HG02973 (cell line): ENCODE data around the gene TBL1X.
"Not testable (repeated sequence)": the region's sequence is repeated elsewhere in the genome, so short reads cannot be mapped to it uniquely, and the experiment has no call there.

ENCODE experiments used
- ATAC-seq: cut with Tn5 transposase; IDR thresholded peaks from one replicate; pipeline ENCODE4 v1.9.1; 2021; ENCODE audit warnings: moderate library complexity; ENCODE audit not compliant: unreplicated experiment

Gene TBL1X

GRCh38 chrX:9464435-9465371 lies at the start of gene TBL1X:
TBL1X (plus strand) TSS chrX:9465058; CDS start chrX:9653587, 188,529 bp downstream.
- peak; percentile 28 for ATAC-seq

DNA sequence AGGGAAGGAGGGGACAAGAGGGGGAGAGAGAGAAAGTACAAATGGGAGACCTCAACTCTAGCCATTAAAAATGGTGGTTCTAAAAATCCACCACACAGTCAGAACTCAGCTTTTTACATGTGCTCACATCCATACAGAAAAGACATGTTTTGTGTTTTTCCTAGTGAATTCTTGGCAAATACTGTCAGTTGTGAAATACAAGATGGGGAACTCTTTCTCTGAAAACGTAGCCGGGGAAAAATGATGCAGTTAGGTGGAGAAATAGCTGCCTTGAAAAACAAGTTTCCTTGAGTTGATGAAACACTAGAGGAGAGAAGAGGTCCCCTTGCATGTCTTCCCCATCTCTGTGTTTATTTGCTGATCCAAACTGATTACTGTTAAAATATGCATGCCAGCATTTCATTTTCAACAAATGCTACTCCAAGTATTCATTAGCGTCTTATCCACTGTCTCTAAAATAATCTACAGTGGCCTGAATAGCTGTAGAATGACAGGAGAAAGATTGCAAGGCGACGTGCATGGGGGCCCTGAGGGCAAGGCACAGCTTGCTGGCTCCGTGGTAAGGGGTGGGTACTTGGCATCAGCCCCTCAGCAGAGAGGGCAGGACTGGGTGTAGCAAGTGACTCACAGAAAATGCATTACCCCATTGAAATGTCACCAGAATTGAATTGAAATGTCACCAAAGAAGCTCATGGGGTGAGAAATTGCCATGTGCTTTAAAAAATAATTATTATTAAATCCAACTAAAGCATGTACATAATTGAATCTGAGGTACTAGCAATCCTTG lies 48.1 kb upstream of the TBL1X start:
- ATAC-seq: no peak

DNA sequence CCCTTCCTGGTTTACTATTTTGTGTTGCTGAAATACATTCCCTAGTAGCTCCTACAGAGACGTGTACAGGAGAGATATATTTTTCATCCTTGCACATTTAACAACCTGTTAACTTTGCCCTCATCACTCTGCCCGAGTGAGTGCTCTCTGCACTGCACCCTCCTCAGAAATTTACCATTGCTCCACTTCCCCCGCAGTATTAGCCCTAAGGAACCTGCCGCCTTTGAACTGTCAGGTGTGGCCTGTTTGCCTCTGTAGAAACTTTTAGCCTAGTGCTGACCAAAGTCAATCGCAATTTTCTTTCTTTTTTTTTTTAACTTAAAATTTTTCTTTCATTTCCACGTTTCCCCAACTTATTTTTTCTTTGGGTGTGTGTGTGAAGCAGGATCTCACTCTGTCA lies 46.6 kb upstream of the TBL1X start:
- no peak for ATAC-seq

- ATAC-seq: no peak
Observed at GRCh38 chrX:9420275-9421265, 44.3 kb upstream of the TBL1X start.

GRCh38 chrX:9429767-9430166 lies 35.1 kb upstream of the TBL1X start:
- no peak for ATAC-seq

DNA sequence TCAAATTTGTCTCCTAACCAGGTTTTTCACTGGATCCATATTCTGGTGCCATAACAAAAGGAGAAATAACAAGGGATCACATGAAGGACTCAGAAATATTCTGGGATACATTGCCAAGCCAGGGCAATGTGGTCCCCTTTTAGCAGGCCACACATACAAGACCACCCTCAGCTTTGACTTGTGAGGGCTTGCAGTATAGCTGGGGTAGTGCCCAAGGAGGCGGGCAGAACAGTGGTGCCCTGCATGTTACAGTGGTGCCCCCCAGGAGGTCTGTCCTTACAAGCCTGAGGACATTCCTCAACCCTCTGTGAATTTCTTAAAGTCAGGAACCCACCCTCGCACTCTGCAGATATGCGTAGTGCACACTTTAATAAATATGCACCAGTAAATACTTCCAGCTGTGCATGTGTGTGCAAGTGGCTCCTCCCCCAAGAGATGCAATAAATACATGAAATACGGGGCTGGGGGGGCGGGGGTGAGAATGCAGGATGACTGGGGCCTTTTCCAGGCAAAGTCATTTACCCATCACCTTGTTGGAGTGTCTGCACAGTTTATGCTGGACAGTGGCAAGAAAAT lies 34.4 kb upstream of the TBL1X start:
- no peak for ATAC-seq

DNA sequence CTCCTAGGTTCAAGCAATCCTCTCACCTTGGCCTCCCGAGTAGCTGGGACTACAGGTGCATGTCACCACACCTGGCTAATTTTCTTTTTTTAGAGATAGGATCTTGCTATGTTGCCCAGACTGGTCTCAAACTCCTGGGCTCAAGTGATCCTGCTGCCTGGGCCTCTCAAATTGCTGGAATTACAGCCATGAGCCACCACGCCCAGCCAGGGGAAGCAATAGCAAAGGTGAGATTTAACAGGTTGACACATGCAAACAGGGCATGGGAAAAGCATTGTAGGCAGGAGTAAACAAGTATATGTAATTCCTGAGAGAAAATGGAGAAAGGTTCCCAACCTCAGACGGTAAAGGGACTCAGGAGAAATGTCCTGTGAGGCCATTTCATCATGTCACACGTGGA lies 33.6 kb upstream of the TBL1X start:
- ATAC-seq: no peak

GRCh38 chrX:9433596-9433995 lies 31.3 kb upstream of the TBL1X start:
- no peak for ATAC-seq

DNA sequence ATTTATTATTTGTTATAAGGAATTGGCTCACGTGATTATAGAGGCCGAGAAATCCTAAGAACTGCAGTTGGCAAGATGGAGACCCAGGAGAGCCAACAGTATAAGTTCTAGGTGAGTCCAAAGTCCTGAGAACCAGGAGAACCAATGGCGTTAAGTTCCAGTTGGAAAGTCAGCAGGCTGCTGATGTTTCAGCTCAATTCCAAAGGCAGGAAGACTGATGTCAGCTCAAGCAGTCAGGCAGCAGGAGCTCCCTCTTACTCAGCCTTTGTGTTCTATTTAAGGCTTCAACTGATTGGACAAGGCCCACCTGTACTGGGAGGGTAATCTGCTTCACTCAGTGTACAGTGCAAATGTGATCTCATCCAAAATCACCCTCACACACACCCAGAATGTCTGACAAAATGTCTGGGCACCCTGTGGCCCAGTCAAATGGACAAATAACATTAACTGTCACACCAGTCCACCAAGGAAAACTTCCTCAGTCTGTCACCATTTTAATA lies 30.8 kb upstream of the TBL1X start:
- no peak for ATAC-seq

- ATAC-seq: not testable (repeated sequence)
Observed at GRCh38 chrX:9435086-9435485, 29.8 kb upstream of the TBL1X start.

- no peak for ATAC-seq
Observed at GRCh38 chrX:9436812-9437211, 28.0 kb upstream of the TBL1X start.

DNA sequence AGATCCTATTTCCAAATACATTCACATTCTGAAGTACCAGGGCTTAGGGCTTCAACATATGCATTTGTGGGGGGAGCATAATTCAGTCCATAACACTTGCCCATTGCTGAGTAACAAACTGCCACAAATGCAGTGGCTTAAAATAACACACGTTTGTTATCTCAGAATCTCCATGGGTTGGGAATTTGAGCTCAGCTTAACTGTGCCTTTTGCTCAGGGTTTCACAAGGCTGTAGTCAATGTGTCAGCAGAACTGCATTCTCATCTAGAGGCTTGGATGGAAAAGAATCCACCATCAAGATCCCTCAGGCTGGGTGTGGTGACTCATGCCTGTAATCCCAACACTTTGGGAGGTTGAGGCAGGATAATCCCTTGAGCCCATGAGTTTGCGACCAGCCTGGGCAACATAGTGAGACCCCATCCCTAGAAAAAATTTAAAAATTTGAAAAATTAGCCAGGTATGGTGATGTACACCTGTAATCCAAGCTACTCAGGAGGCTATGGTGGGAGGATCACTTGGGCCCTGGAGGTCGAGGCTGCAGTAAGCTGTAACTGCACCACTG lies 25.8 kb upstream of the TBL1X start:
- no peak for ATAC-seq

DNA sequence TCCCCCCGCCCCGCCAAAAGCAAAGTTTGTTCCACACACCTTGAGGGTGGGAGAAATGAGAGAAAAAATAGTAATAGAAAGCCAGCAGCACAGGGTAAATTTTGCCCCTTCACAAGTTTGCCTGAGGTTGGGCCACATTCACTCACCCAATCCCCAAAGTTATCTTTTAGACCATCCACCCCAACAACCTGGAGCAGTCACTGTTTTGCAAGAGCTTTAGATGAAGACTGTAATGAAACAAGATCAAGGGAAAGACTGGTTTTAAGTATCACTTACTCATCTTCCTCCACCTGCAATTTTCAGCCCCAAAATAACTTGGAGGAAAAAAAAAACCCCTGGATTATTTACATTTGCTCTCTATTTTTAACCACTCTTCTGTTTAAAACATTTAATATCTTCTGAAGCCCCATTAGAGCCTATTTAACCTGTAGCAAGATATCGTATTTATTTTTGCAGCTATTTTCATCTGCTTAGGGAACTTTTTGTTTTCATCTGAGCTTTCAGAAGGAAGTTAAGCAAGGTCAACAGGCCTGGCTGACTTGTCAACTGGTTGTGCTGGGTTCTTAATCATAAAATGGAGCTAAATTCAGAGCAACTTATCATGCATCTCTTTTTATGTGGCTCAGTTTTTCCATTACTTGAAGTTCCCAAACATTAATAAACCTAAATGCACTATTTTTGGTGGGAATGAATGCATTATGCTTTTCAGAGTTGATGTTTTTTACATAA lies 24.6 kb upstream of the TBL1X start:
- ATAC-seq: no peak

DNA sequence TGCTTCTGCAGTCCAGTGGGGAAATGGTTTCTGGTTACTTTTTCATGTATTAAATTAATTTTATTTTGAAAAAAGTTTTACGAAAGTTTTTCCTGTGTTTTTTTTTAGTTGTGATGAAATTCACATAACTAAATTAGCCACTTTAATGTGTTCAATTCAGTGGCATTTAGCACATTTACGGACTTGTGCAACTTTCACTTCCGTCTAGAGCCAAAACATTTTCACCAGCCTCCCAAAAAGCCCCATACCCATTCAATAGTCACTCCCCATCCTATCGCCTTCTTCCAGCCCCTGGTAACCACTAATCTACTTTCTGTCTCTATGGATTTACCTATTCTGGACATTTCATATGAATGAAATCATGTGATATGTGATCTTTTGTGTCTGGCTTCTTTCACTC lies 22.8 kb upstream of the TBL1X start:
- no peak for ATAC-seq

- no peak for ATAC-seq
Observed at GRCh38 chrX:9443327-9443726, 21.5 kb upstream of the TBL1X start.

DNA sequence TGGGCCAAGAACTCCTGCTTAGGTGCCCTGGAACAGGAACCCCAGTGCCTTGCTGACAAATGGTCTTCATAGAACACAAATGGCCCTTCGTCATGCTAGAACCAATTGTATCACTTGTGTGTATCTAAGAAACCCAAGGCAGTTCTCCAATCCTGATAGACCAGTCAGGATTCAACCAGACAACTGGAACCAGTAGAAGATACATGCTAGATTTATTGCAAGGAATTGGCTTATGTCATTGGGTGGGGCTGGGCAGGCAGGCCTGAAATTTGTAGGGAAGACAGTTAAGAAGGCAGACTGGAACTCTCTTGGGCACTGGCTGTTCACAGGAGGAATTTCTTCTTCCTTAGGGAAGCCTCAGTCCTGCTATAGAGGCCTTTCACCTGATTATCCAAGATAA lies 17.0 kb upstream of the TBL1X start:
- ATAC-seq: no peak

GRCh38 chrX:9456250-9457074 lies 8.4 kb upstream of the TBL1X start:
- no peak for ATAC-seq

DNA sequence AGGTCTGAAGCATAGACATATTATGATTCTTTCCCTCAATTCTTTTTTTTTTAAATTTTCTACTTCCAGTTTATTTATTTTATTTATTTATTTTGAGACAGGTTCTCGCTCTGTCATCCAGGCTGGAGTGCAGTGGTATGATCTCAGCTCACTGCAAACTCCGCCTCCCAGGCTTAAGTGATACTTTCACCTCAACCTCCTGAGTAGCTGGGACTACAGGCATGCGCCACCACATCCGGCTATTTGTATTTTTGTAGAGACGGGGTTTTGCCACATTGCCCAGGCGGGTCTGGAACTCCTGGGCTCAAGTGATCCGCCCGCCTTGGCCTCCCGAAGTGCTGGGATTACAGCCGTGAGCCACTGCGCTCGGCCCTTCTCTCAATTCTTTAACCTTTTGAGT lies 6.8 kb upstream of the TBL1X start:
- not testable (repeated sequence) for ATAC-seq
